GM12891 (cell line): ENCODE data around the gene DNAJC15.
"Not testable (repeated sequence)": the region's sequence is repeated elsewhere in the genome, so short reads cannot be mapped to it uniquely, and the experiment has no call there.

Experiments used
- DNase-seq: peaks from one replicate; pipeline ENCODE4 v3.0.0; 2011; ENCODE audit warnings: low spot score; ENCODE audit not compliant: insufficient read length
- FAIRE-seq: peaks from 2 replicates; lab custom pipeline; 2011; peaks lifted over from hg19 to GRCh38; lab: Jason Lieb, UNC
- PAX5 ChIP-seq: IDR thresholded peaks from 2 replicates; pipeline ENCODE4 v1.6.1; 2011; ENCODE audit warnings: low read length, moderate library complexity, mild to moderate bottlenecking; ENCODE audit not compliant: insufficient read depth, severe bottlenecking
- POLR2A ChIP-seq: IDR thresholded peaks from 2 replicates; pipeline ENCODE4 v1.6.1; 2011; ENCODE audit warnings: low read depth, low read length, control low read depth
- POLR2AphosphoS5 ChIP-seq: IDR thresholded peaks from 2 replicates; pipeline ENCODE4 v1.6.1; 2011; ENCODE audit warnings: low read depth, low read length, control low read depth
- POU2F2 ChIP-seq: IDR thresholded peaks from 2 replicates; pipeline ENCODE4 v1.6.1; 2011; ENCODE audit warnings: low read depth, mild to moderate bottlenecking, control low read depth, low read length, moderate library complexity
- SPI1 ChIP-seq: IDR thresholded peaks from 2 replicates; pipeline ENCODE4 v1.6.1; 2011; ENCODE audit warnings: low read depth, low read length, control low read depth
- TAF1 ChIP-seq: IDR thresholded peaks from 2 replicates; pipeline ENCODE4 v1.6.1; 2011; ENCODE audit warnings: low read depth, low read length, control low read depth

DNAJC15 gene

DNA sequence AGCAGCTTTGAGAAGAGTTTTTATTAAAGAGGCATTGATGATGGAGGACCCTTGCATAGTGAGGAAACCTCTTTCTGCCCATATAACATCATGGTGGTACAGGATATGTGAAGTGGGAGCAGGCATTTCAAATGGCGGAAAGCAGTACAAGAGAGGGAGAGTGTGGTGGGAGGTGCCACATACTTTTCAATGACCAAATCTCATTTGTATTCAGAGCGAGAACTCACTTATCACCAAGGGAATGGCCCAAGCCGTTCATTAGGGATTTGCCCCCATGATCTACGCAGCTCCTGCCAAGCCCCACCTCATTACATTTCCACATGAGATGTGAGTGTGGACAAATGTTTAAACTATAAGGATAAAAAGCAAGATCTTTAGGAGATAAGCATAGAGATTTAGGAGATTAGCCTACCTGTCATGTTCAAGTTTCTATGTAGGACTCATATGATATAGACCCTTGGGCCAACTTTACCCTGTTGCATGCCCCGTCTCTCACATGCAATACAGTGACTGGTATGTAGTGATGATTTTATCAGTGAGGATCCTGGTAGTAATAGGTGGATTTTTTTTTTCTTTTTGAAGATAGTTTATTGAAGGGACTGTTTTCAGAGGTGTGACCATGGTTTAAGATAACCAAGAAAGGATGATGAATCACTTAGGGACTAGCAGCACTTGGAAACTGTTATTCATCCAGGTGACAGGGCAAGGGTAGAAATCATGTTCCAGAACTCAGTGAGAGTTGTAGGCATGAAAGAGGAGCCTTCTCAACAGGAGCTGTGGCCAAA, 38.3 kb downstream of the DNAJC15 start:
- TF ChIP-seq SPI1 (no peak), POLR2AphosphoS5 (no peak), POLR2A (no peak), TAF1 (no peak), PAX5 (no peak), POU2F2 (no peak)
- FAIRE-seq: no peak
- DNase-seq: no peak

DNA sequence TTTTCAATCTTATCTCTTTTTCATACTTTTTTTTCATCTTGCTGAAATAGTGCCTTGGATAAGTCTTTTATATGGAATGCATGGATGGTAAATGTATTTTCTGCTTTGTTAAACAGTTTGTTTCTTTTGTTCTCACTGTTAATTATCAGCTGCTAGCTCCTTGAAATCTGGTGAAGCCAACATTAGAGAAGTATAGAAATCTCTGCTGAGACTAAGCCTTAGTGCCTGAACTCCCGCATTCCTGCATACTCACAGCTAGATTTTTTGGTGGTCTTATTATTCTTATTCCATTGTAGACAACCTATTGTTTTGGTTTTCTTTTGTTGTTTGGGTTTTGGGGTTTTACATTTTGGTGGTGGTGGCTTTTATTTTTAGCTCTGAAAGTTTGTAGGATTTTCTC, 48.4 kb downstream of the DNAJC15 start:
- FAIRE-seq: no peak

DNA sequence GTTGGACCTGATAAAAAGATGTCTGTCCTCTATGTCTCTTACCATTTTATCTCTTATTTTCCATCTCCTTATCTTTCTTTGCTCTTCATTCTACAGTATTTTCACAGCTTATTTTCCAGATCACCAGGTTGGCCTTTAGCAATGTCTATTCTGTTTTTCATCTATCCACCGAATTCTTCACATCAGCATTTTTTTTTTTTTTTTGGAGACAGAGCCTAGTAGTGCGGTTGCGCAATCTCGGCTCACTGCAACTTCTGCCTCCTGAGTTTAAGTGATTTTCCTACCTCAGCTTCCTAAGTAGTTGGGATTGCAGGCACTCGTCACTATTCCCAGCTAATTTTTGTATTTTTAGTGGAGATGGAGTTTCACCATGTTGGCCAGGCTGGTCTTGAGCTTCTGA, 49.0 kb downstream of the DNAJC15 start:
- FAIRE-seq: no peak
- DNase-seq: no peak
- TF ChIP-seq POLR2A: no peak
- no peak for TF ChIP-seq SPI1
- no peak for TF ChIP-seq TAF1
- TF ChIP-seq PAX5: no peak
- TF ChIP-seq POU2F2: no peak
- TF ChIP-seq POLR2AphosphoS5: no peak

More for the DNA sequence above, 48.4 kb downstream of the DNAJC15 start:
- TF ChIP-seq POLR2A (no peak), TAF1 (no peak), POU2F2 (no peak), POLR2AphosphoS5 (no peak), PAX5 (no peak), SPI1 (no peak)
- DNase-seq: no peak

- FAIRE-seq: peak; percentile 72
- TF ChIP-seq POLR2AphosphoS5 (no peak), POLR2A (no peak), POU2F2 (peak; percentile 76; the same call in 1 of the 2 replicates), PAX5 (no peak)
- DNase-seq: no peak
These were observed 51.6 kb downstream of the DNAJC15 start for GRCh38 chr13:43074824-43075510.

DNA sequence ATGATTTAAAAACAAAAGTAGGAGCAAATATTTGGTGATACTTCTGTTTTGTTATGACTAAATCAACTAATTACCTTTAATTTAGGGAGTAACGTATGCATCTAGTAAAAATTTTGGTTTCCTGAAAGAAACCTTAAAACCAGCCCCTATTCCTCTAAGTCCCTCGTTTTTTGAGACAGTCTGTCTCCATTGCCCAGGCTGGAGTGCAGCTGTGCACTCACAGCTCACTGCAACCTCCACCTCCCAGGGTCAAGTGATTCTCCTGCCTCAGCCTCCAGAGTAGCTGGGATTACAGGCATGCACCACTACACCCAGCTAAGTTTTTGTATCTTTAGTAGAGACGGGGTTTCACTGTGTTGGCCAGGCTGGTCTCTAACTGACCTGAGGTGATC, 52.1 kb downstream of the DNAJC15 start:
- FAIRE-seq, DNase-seq: not testable (repeated sequence)

- FAIRE-seq (peak; percentile 5), DNase-seq (no peak)
- TF ChIP-seq POLR2AphosphoS5 (no peak), SPI1 (no peak), PAX5 (no peak), POLR2A (no peak), POU2F2 (no peak), TAF1 (no peak)
These were observed 53.7 kb downstream of the DNAJC15 start for GRCh38 chr13:43077046-43077445.

DNA sequence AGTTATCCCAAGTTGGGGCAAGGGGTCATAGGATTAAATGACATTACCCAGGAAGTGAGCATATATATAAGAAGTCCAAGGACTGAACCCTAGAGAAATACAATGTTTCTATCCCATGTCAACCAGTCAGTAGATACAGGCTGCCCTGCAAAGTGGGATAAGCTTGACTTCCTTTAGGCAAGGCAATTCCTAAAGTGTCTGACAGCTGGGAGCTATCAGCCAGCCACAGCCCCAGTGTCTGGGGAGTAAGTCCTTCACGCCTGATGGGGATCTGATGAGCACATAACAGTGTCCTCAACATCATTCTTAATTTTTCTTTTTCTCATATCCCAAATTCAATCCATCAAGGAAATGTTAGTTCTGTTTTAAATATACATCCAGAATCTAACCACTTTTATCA, 54.1 kb downstream of the DNAJC15 start:
- no peak for TF ChIP-seq POLR2AphosphoS5
- FAIRE-seq (peak; percentile 56), DNase-seq (no peak)

DNA sequence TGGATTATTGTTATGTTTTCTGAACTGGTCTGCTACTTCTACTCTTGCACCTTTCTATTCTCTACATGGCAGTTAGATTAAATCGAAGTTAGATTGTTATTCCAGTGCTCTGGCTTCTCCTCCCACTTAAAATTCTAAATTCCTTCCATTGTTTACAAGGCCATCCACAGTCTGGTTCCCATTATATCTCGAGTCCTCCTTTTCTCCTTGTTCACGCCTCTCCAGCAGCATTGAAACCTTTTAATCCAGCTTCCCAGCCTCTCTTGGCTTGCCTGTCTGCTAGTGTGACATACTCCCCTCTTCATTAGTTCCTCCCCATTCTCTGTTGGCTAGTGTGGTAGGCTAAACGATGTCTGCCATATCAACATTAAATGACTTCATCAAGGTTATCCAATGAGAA, 54.5 kb downstream of the DNAJC15 start:
- FAIRE-seq: peak; percentile 31
- TF ChIP-seq SPI1 (no peak), POLR2AphosphoS5 (no peak), PAX5 (no peak), TAF1 (no peak)
- DNase-seq: no peak

- DNase-seq: no peak
- FAIRE-seq: peak; percentile 57
- no peak for TF ChIP-seq POU2F2
These were observed 55.0 kb downstream of the DNAJC15 start for GRCh38 chr13:43078399-43078798.

- DNase-seq (no peak), FAIRE-seq (no peak)
- TF ChIP-seq TAF1: no peak
- TF ChIP-seq PAX5: no peak
- TF ChIP-seq POLR2A: no peak
- TF ChIP-seq SPI1: no peak
- TF ChIP-seq POLR2AphosphoS5: no peak
- no peak for TF ChIP-seq POU2F2
These were observed 56.1 kb downstream of the DNAJC15 start for GRCh38 chr13:43079392-43079931.
